ENCODE results near the gene ATP8B2. TPM values are rescaled to one million over a fixed set of nuclear protein-coding genes. Genes with fewer than 3 reads are reported as not detected.
"Not testable (repeated sequence)": the region's sequence is repeated elsewhere in the genome, so short reads cannot be mapped to it uniquely, and the experiment has no call there.

The ATP8B2 gene
- total RNA-seq, 2 experiments from 2014 or later, result 28.2 to 28.7 TPM

- CTCF ChIA-PET; H3K4me3 Mint-ChIP-seq; H3K36me3 Mint-ChIP-seq (ENCODE audit: low read depth); H3K27me3 Mint-ChIP-seq (ENCODE audit: low read depth); H3K4me1 Mint-ChIP-seq (ENCODE audit: low read depth); intact Hi-C loops (cut with micrococcal nuclease); H3K27ac Mint-ChIP-seq; DNase-seq: not testable (repeated sequence)
- H3K9me3 Mint-ChIP-seq, result peaks cover 13% of the 10 kb centered on the region
Measured at GRCh38 chr1:154312229-154313065, 12.9 kb upstream of the ATP8B2 start.

GRCh38 chr1:154313066-154313356, 12.3 kb upstream of the ATP8B2 start:
- Mint-ChIP-seq H3K9me3 (peaks cover 17% of the 10 kb centered on the region), H3K27ac (no peak overlapping the region), H3K4me3 (no peak overlapping the region), H3K27me3 (ENCODE audit: low read depth) (no peaks in the 10 kb centered on the region), H3K4me1 (ENCODE audit: low read depth) (peaks cover 3% of the 10 kb centered on the region), H3K36me3 (ENCODE audit: low read depth) (no peaks in the 10 kb centered on the region)
- intact Hi-C loops (cut with micrococcal nuclease), result no loop called here
- CTCF ChIA-PET, result no interaction called here
- DNase-seq, result no peak

GRCh38 chr1:154314226-154314625, 11.1 kb upstream of the ATP8B2 start:
- H3K4me3 Mint-ChIP-seq; DNase-seq; H3K4me1 Mint-ChIP-seq (ENCODE audit: low read depth); intact Hi-C loops (cut with micrococcal nuclease); H3K27me3 Mint-ChIP-seq (ENCODE audit: low read depth); H3K27ac Mint-ChIP-seq; H3K36me3 Mint-ChIP-seq (ENCODE audit: low read depth): not testable (repeated sequence)
- CTCF ChIA-PET, result interaction anchor here (1.3 kb wide), 1 partner anchor 10 kb away, joined by 5 read pairs; no protein-coding TSS in a partner anchor
- peaks cover 15% of the 10 kb centered on the region for H3K9me3 Mint-ChIP-seq

GRCh38 chr1:154316704-154317103, 8.6 kb upstream of the ATP8B2 start:
- Mint-ChIP-seq H3K36me3 (ENCODE audit: low read depth) (no peaks in the 10 kb centered on the region), H3K4me3 (no peak overlapping the region), H3K9me3 (peaks cover 14% of the 10 kb centered on the region), H3K27ac (no peak overlapping the region), H3K4me1 (ENCODE audit: low read depth) (no peaks in the 10 kb centered on the region), H3K27me3 (ENCODE audit: low read depth) (no peaks in the 10 kb centered on the region)
- DNase-seq, result no peak
- intact Hi-C loops (cut with micrococcal nuclease), result no loop called here
- CTCF ChIA-PET, result interaction anchor here (1.3 kb wide), 1 partner anchor 13 kb away, joined by 3 read pairs; no protein-coding TSS in a partner anchor

- H3K27ac Mint-ChIP-seq, result no peak overlapping the region
- H3K36me3 Mint-ChIP-seq (ENCODE audit: low read depth), result no peaks in the 10 kb centered on the region
- H3K27me3 Mint-ChIP-seq (ENCODE audit: low read depth), result no peaks in the 10 kb centered on the region
- DNase-seq, result no peak
- no peak overlapping the region for H3K4me3 Mint-ChIP-seq
- CTCF ChIA-PET, result no interaction called here
- no peaks in the 10 kb centered on the region for H3K4me1 Mint-ChIP-seq (ENCODE audit: low read depth)
- intact Hi-C loops (cut with micrococcal nuclease), result no loop called here
- peaks cover 14% of the 10 kb centered on the region for H3K9me3 Mint-ChIP-seq
Measured at GRCh38 chr1:154318386-154318785, 6.9 kb upstream of the ATP8B2 start.

- CTCF ChIA-PET, result interaction anchor here (7.4 kb wide), 1 partner anchor 15 kb away, joined by 143 read pairs; no protein-coding TSS in a partner anchor
- no peak within 1 kb of the TSS for H3K4me3 Mint-ChIP-seq
- intact Hi-C loops (cut with micrococcal nuclease), result loop anchor here (10.0 kb wide), 1 partner anchor 684 kb away; the partner anchor contains the start of gene ZBTB7B
- H3K9me3 Mint-ChIP-seq, result peaks cover 11% of the 10 kb centered on the region
- no peak for DNase-seq
- no peak within 1 kb of the TSS for H3K27ac Mint-ChIP-seq
- no peaks in the 10 kb centered on the region for H3K36me3 Mint-ChIP-seq (ENCODE audit: low read depth)
- H3K4me1 Mint-ChIP-seq (ENCODE audit: low read depth), result peaks cover 6% of the 10 kb centered on the region
- no peaks in the 10 kb centered on the region for H3K27me3 Mint-ChIP-seq (ENCODE audit: low read depth)
Measured at GRCh38 chr1:154320882-154321608, 4.3 kb upstream of the ATP8B2 start, which contains the start of gene AQP10. Gene AQP10 (plus strand): TSS chr1:154321093. CDS start chr1:154321156, 63 bp downstream.

GRCh38 chr1:154321609-154321934, 3.8 kb upstream of the ATP8B2 start:
- H3K36me3 Mint-ChIP-seq (ENCODE audit: low read depth); H3K27ac Mint-ChIP-seq; H3K9me3 Mint-ChIP-seq; DNase-seq; H3K27me3 Mint-ChIP-seq (ENCODE audit: low read depth); H3K4me3 Mint-ChIP-seq: not testable (repeated sequence)
- intact Hi-C loops (cut with micrococcal nuclease), result loop anchor here (10.0 kb wide), 1 partner anchor 683 kb away; the partner anchor contains the start of gene ZBTB7B
- CTCF ChIA-PET, result interaction anchor here (7.4 kb wide), 1 partner anchor 15 kb away, joined by 143 read pairs; no protein-coding TSS in a partner anchor
- peaks cover 10% of the 10 kb centered on the region for H3K4me1 Mint-ChIP-seq (ENCODE audit: low read depth)

- Mint-ChIP-seq H3K36me3 (ENCODE audit: low read depth) (no peaks in the 10 kb centered on the region), H3K9me3 (no peaks in the 10 kb centered on the region), H3K27me3 (ENCODE audit: low read depth) (no peaks in the 10 kb centered on the region), H3K4me3 (no peak overlapping the region), H3K27ac (no peak overlapping the region), H3K4me1 (ENCODE audit: low read depth) (peaks cover 27% of the 10 kb centered on the region)
- intact Hi-C loops (cut with micrococcal nuclease), result loop anchor here (10.0 kb wide), 1 partner anchor 681 kb away; the partner anchor contains the start of gene ZBTB7B
- no peak for DNase-seq
- CTCF ChIA-PET, result interaction anchor here (0.5 to 14.4 kb wide), 7 partner anchors 8 to 165 kb away, joined by 4 to 234 read pairs (median 5); no protein-coding TSS in a partner anchor
Measured at GRCh38 chr1:154323493-154323892, 1.8 kb upstream of the ATP8B2 start.

- Mint-ChIP-seq H3K27me3 (ENCODE audit: low read depth) (no peaks in the 10 kb centered on the region), H3K36me3 (ENCODE audit: low read depth) (no peaks in the 10 kb centered on the region), H3K4me3 (peak overlapping the region; percentile 34), H3K27ac (no peak overlapping the region), H3K4me1 (ENCODE audit: low read depth) (peaks cover 30% of the 10 kb centered on the region), H3K9me3 (no peaks in the 10 kb centered on the region)
- DNase-seq, result no peak
- intact Hi-C loops (cut with micrococcal nuclease), result loop anchor here (1.0 to 10.0 kb wide), 4 partner anchors 19 to 681 kb away; partner anchors contain the start of genes HAX1 and ZBTB7B
- CTCF ChIA-PET, result interaction anchor here (0.5 to 14.4 kb wide), 12 partner anchors 9 to 672 kb away, joined by 3 to 234 read pairs (median 4); no protein-coding TSS in a partner anchor
Measured at GRCh38 chr1:154324241-154324640, 1.1 kb upstream of the ATP8B2 start.

GRCh38 chr1:154325583-154326545, 539 bp downstream of the ATP8B2 start:
- Mint-ChIP-seq H3K27me3 (ENCODE audit: low read depth) (no peaks in the 10 kb centered on the region), H3K4me1 (ENCODE audit: low read depth) (peaks cover 46% of the 10 kb centered on the region)
- CTCF ChIA-PET, result interaction anchor here (0.6 to 14.4 kb wide), 10 partner anchors 10 to 298 kb away, joined by 3 to 234 read pairs (median 3); no protein-coding TSS in a partner anchor

More at GRCh38 chr1:154325583-154326545, 539 bp downstream of the ATP8B2 start:
- peak; percentile 70 for DNase-seq
- Mint-ChIP-seq H3K9me3 (no peaks in the 10 kb centered on the region), H3K27ac (peak overlapping the region; percentile 94), H3K36me3 (ENCODE audit: low read depth) (peaks cover 9% of the 10 kb centered on the region), H3K4me3 (peak overlapping the region; percentile 98)
- intact Hi-C loops (cut with micrococcal nuclease), result loop anchor here (1.0 to 10.0 kb wide), 10 partner anchors 9 to 679 kb away; partner anchors contain the start of genes ADAR, HAX1, PMVK and RPS27
